Measurements from ENCODE around the gene NALCN.

- no peak for TF ChIP-seq CTCF (conservative IDR thresholded peaks at IDR 0.05 in 1 of 2, IDR thresholded peaks at IDR 0.05 in 1 of 2; ENCODE audit: low read depth in 1 of 2, low read length in 2 of 2)
- no peak for TF ChIP-seq EZH2 (IDR thresholded peaks at IDR 0.05; ENCODE audit: low read length, missing control alignments)
Observed at GRCh38 chr13:101454767-101455166, 38.5 kb upstream of the NALCN start.

Data from fibroblast of lung (primary cell).